Left hindlimb (tissue), 1 donor: ENCODE data around the gene SLC37A1.

ENCODE experiments used
- DNase-seq: peaks from one replicate; pipeline ENCODE4 v3.0.0-alpha.2; 2018

SLC37A1 gene

GRCh38 chr21:42509244-42509643, 4.4 kb upstream of the SLC37A1 start:
- DNase-seq: no peak

- no peak for DNase-seq
Observed at GRCh38 chr21:42512346-42513034, 1.2 kb upstream of the SLC37A1 start.

GRCh38 chr21:42513985-42514882, 582 bp downstream of the SLC37A1 start:
- no peak for DNase-seq

- no peak for DNase-seq
Observed at GRCh38 chr21:42514883-42515228, 1.2 kb downstream of the SLC37A1 start.

- DNase-seq: no peak
Observed at GRCh38 chr21:42515708-42516502, 2.3 kb downstream of the SLC37A1 start.

GRCh38 chr21:42518215-42518614, 4.6 kb downstream of the SLC37A1 start:
- no peak for DNase-seq

- DNase-seq: no peak
Observed at GRCh38 chr21:42518626-42519025, 5.0 kb downstream of the SLC37A1 start.

- DNase-seq: no peak
Observed at GRCh38 chr21:42520628-42521253, 7.1 kb downstream of the SLC37A1 start.

- no peak for DNase-seq
Observed at GRCh38 chr21:42521384-42521783, 7.7 kb downstream of the SLC37A1 start.

GRCh38 chr21:42521805-42522204, 8.2 kb downstream of the SLC37A1 start:
- no peak for DNase-seq

GRCh38 chr21:42522271-42522670, 8.6 kb downstream of the SLC37A1 start:
- no peak for DNase-seq

- DNase-seq: no peak
Observed at GRCh38 chr21:42522771-42523170, 9.1 kb downstream of the SLC37A1 start.

- DNase-seq: no peak
Observed at GRCh38 chr21:42523211-42523610, 9.6 kb downstream of the SLC37A1 start.

- no peak for DNase-seq
Observed at GRCh38 chr21:42523941-42524340, 10.3 kb downstream of the SLC37A1 start.

- DNase-seq: peak; percentile 70
Observed at GRCh38 chr21:42524341-42525028, 10.8 kb downstream of the SLC37A1 start.

GRCh38 chr21:42525029-42525581, 11.5 kb downstream of the SLC37A1 start:
- peak; percentile 56 for DNase-seq

- no peak for DNase-seq
Observed at GRCh38 chr21:42525676-42526378, 12.2 kb downstream of the SLC37A1 start.

GRCh38 chr21:42526379-42526727, 12.7 kb downstream of the SLC37A1 start:
- no peak for DNase-seq

- DNase-seq: no peak
Observed at GRCh38 chr21:42527127-42527488, 13.5 kb downstream of the SLC37A1 start.

GRCh38 chr21:42527489-42528158, 14.0 kb downstream of the SLC37A1 start:
- DNase-seq: no peak

GRCh38 chr21:42530167-42530518, 16.5 kb downstream of the SLC37A1 start:
- DNase-seq: no peak
